Lower lobe of right lung (tissue), 2 donors: ENCODE results near the gene EGFL8. TPM values are rescaled to one million over a fixed set of nuclear protein-coding genes. Genes with fewer than 3 reads are reported as not detected.

ENCODE experiments used
- ATAC-seq, 2 donors: fragments of 200-7000 bp; cut with Tn5 transposase; one replicate each; pipeline ENCODE4 v1.9.1; 2020 to 2022; ENCODE audit warnings: mild to moderate bottlenecking in 2 of 2, moderate library complexity in 2 of 2
- DNase-seq: peaks from one replicate; pipeline ENCODE4 v3.0.0-alpha.2; 2020
- H3K27ac ChIP-seq: fragments of 200-600 bp; one replicate; pipeline ENCODE4 v1.8.0; 2022
- H3K27me3 ChIP-seq: fragments of 200-600 bp; one replicate; pipeline ENCODE4 v1.8.0; 2022; ENCODE audit warnings: low read depth
- H3K36me3 ChIP-seq: fragments of 200-600 bp; one replicate; pipeline ENCODE4 v1.8.0; 2022; ENCODE audit warnings: mild to moderate bottlenecking
- H3K4me1 ChIP-seq: fragments of 200-600 bp; one replicate; pipeline ENCODE4 v1.8.0; 2022
- H3K4me3 ChIP-seq: fragments of 200-600 bp; one replicate; pipeline ENCODE4 v1.8.0; 2022; ENCODE audit warnings: mild to moderate bottlenecking
- H3K9me3 ChIP-seq: fragments of 200-600 bp; one replicate; pipeline ENCODE4 v1.8.0; 2022
- CTCF ChIP-seq: fragments of 200-600 bp; IDR thresholded peaks from one replicate; pipeline ENCODE4 v1.8.0; 2022; ENCODE audit warnings: antibody characterized with exemption, mild to moderate bottlenecking
- intact Hi-C: fragments of 100-400 bp; cut with DNase I; formaldehyde crosslinking; loops from one replicate; pipeline ENCODE4 v1.11.0; 2022
- microRNA-seq: library from miRNA; unstranded; fragments of <30 nt; microRNA quantifications from one replicate; pipeline ENCODE4 v1.2.0, GENCODE V29; 2020; ENCODE audit warnings: borderline number of aligned reads
- total RNA-seq: library from RNA; stranded (reverse); fragmentation: NEBNext Ultra II Directional; extraction: Animal tissue kit (Norgen Biotek cat#: 25700); gene quantifications from one replicate; pipeline ENCODE4 v1.2.1, GENCODE V29; 2021
- donor health status: DM: no; HTN: yes; CAD: no; lungs with severe emphysema.

The EGFL8 gene
- total RNA-seq, 1 donor from 2014 or later = 13.4 TPM

- Histone ChIP-seq H3K27me3 (no peaks in the 10 kb centered on the region), H3K36me3 (peaks cover 27% of the 10 kb centered on the region), H3K27ac (no peak overlapping the region), H3K9me3 (no peaks in the 10 kb centered on the region), H3K4me3 (no peak overlapping the region), H3K4me1 (no peaks in the 10 kb centered on the region)
- intact Hi-C loops = no loop called here
- no peak for TF ChIP-seq CTCF
- ATAC-seq (no peak), DNase-seq (no peak)
These were observed 51.9 kb downstream of the EGFL8 start for GRCh38 chr6:32216285-32216684.

- DNase-seq = no peak
- no peaks in the 10 kb centered on the region for H3K9me3 ChIP-seq
These were observed 52.6 kb downstream of the EGFL8 start for GRCh38 chr6:32216998-32217397.

More at GRCh38 chr6:32216998-32217397, 52.6 kb downstream of the EGFL8 start:
- peaks cover 22% of the 10 kb centered on the region for H3K36me3 ChIP-seq
- intact Hi-C loops = no loop called here
- no peak for ATAC-seq
- H3K27me3 ChIP-seq = no peaks in the 10 kb centered on the region
- no peak for TF ChIP-seq CTCF
- H3K4me1 ChIP-seq = no peaks in the 10 kb centered on the region
- no peak overlapping the region for H3K4me3 ChIP-seq
- H3K27ac ChIP-seq = no peak overlapping the region

Small RNA genes lying within 50 kb of the gene (microRNA-seq; reads per million reads assigned to microRNA genes)
- gene MIR6721 (not detected), gene MIR6833 (not detected)

Other genes starting within 250 kb of the EGFL8 start
- gene C2, start 236.9 kb upstream of the EGFL8 start, total RNA-seq = 311 TPM
- 85.6 TPM for gene CFB, start 218.5 kb upstream of the EGFL8 start, total RNA-seq
- gene NELFE, start 205.6 kb upstream of the EGFL8 start, total RNA-seq = 47.0 TPM
- gene SKIC2, start 205.4 kb upstream of the EGFL8 start, total RNA-seq = 64.2 TPM
- 16.5 TPM for gene DXO, start 192.5 kb upstream of the EGFL8 start, total RNA-seq
- gene C4A, start 182.5 kb upstream of the EGFL8 start, total RNA-seq = 175 TPM
- gene C4B, start 149.8 kb upstream of the EGFL8 start, total RNA-seq = 162 TPM
- gene CYP21A2, start 126.2 kb upstream of the EGFL8 start, total RNA-seq = 1.1 TPM
- gene TNXB, start 55.3 kb upstream of the EGFL8 start, total RNA-seq = 120 TPM
- 83.7 TPM for gene ATF6B, start 36.3 kb upstream of the EGFL8 start, total RNA-seq
- gene FKBPL, start 34.3 kb upstream of the EGFL8 start, total RNA-seq = 5.8 TPM
- gene PRRT1, start 12.7 kb upstream of the EGFL8 start, total RNA-seq = 1.2 TPM
- gene PPT2, start 10.5 kb upstream of the EGFL8 start, total RNA-seq = 13.7 TPM
- 51.2 TPM for gene AGPAT1, start 11.5 kb downstream of the EGFL8 start, total RNA-seq
- 44.9 TPM for gene RNF5, start 13.8 kb downstream of the EGFL8 start, total RNA-seq
- gene AGER, start 19.7 kb downstream of the EGFL8 start, total RNA-seq = 882 TPM
- gene PBX2, start 25.6 kb downstream of the EGFL8 start, total RNA-seq = 89.2 TPM
- gene GPSM3, start 28.0 kb downstream of the EGFL8 start, total RNA-seq = 76.2 TPM
- 63.6 TPM for gene NOTCH4, start 59.5 kb downstream of the EGFL8 start, total RNA-seq
- not detected for gene TSBP1, start 207.3 kb downstream of the EGFL8 start, total RNA-seq
- not detected for gene BTNL2, start 242.6 kb downstream of the EGFL8 start, total RNA-seq